Activated CD8-positive, alpha-beta T cell treated with anti-CD3 and anti-CD28 coated beads for 36 hours (primary cell): ENCODE measurements around the gene ZNF281. TPM values are rescaled to one million over a fixed set of nuclear protein-coding genes. Genes with fewer than 3 reads are reported as not detected.
"Not testable (repeated sequence)": the region's sequence is repeated elsewhere in the genome, so short reads cannot be mapped to it uniquely, and the experiment has no call there.

Source experiments
- ATAC-seq: fragments of 200-7000 bp; cut with Tn5 transposase; one replicate; pipeline ENCODE4 v1.10.0; 2021; ENCODE audit warnings: mild to moderate bottlenecking, moderate library complexity
- CTCF ChIA-PET: fragments of 350-600 bp; sonication (Branson Sonifier 250); formaldehyde crosslinking; loops from one replicate; lab custom pipeline; 2021; ENCODE audit warnings: antibody characterized with exemption; lab: Charles Lee
- POLR2A ChIA-PET: fragments of 350-600 bp; sonication (Branson Sonifier 250); formaldehyde crosslinking; loops from one replicate; lab custom pipeline; 2021; ENCODE audit warnings: antibody characterized with exemption; lab: Charles Lee
- DNase-seq: peaks from one replicate; pipeline ENCODE4 v3.0.0-alpha.2; 2020
- H3K27ac Mint-ChIP-seq: one replicate; pipeline ENCODE4 v1.8.0; 2021; ENCODE audit warnings: mild to moderate bottlenecking, mixed read lengths
- H3K27me3 Mint-ChIP-seq: one replicate; pipeline ENCODE4 v1.8.0; 2021; ENCODE audit warnings: mixed read lengths
- H3K36me3 Mint-ChIP-seq: one replicate; pipeline ENCODE4 v1.8.0; 2021; ENCODE audit warnings: low read depth, mixed read lengths
- H3K4me1 Mint-ChIP-seq: one replicate; pipeline ENCODE4 v1.8.0; 2021; ENCODE audit warnings: low read depth, mixed read lengths
- H3K4me3 Mint-ChIP-seq: one replicate; pipeline ENCODE4 v1.8.0; 2021; ENCODE audit warnings: mild to moderate bottlenecking, moderate library complexity, mixed read lengths
- H3K9me3 Mint-ChIP-seq: one replicate; pipeline ENCODE4 v1.8.0; 2021; ENCODE audit warnings: mixed read lengths
- intact Hi-C: fragments of 100-400 bp; cut with micrococcal nuclease; formaldehyde crosslinking; loops from one replicate; pipeline ENCODE4 v1.10.0; 2022
- total RNA-seq, 2 experiments: library from RNA; stranded (reverse); gene quantifications; one replicate each; pipeline ENCODE4 v1.2.3, GENCODE V29; 2021
- TF ChIP-seq, protein P1 (sequence below): fragments of 200-600 bp; IDR thresholded peaks from one replicate; pipeline ENCODE4 v1.8.0; 2022; ENCODE audit warnings: antibody characterized with exemption, mild to moderate bottlenecking

The ZNF281 gene
- total RNA-seq, 2 experiments from 2014 or later: 12.0 to 12.2 TPM

- Mint-ChIP-seq H3K9me3 (no peaks in the 10 kb centered on the region), H3K27ac (no peak overlapping the region), H3K4me1 (no peaks in the 10 kb centered on the region), H3K27me3 (no peaks in the 10 kb centered on the region), H3K4me3 (no peak overlapping the region), H3K36me3 (peaks cover 2% of the 10 kb centered on the region)
- intact Hi-C loops: no loop called here
- ATAC-seq (no peak), DNase-seq (no peak)
- POLR2A ChIA-PET: no interaction called here
- TF ChIP-seq, protein P1, sequence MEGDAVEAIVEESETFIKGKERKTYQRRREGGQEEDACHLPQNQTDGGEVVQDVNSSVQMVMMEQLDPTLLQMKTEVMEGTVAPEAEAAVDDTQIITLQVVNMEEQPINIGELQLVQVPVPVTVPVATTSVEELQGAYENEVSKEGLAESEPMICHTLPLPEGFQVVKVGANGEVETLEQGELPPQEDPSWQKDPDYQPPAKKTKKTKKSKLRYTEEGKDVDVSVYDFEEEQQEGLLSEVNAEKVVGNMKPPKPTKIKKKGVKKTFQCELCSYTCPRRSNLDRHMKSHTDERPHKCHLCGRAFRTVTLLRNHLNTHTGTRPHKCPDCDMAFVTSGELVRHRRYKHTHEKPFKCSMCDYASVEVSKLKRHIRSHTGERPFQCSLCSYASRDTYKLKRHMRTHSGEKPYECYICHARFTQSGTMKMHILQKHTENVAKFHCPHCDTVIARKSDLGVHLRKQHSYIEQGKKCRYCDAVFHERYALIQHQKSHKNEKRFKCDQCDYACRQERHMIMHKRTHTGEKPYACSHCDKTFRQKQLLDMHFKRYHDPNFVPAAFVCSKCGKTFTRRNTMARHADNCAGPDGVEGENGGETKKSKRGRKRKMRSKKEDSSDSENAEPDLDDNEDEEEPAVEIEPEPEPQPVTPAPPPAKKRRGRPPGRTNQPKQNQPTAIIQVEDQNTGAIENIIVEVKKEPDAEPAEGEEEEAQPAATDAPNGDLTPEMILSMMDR: no peak
- CTCF ChIA-PET: interaction anchor here (0.9 to 1.5 kb wide), 2 partner anchors 12 to 85 kb away, joined by 3 read pairs; no protein-coding TSS in a partner anchor
These were observed 45.6 kb downstream of the ZNF281 start for GRCh38 chr1:200364091-200364759.

DNA sequence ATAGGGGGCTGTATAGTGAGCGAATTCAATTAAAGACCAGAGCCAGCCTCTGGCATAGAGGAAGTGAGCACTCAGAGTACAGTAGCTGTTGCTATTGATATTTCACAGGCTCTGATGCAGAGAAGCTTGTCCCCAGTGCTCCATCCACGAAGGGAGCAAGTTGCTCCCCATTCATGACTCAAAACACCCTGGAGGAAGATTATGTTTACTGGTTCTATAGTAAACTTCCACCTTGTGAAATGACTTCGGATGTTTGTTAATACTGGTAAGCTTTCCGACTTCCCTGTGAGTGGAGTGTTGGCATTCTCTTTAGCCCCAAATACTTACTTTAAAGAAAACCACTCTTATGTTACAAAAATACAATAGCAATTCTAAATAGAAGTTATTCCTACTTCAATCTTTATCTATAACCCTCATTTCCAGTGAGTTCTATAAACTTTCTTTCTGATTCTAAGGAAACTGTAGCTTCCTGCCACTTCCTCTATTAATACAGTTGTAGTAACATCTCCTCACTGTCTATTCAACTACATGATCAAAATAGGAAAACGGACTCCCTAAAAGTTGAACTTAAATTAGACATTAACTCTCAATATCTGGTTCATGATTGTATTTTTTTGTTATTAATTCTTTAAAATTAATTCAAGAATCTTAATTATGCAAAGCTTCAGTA, 46.4 kb downstream of the ZNF281 start:
- POLR2A ChIA-PET: no interaction called here
- TF ChIP-seq, protein P1: no peak
- H3K36me3 Mint-ChIP-seq: peaks cover 2% of the 10 kb centered on the region
- CTCF ChIA-PET: interaction anchor here (0.9 to 1.5 kb wide), 2 partner anchors 11 to 84 kb away, joined by 3 read pairs; no protein-coding TSS in a partner anchor
- no peaks in the 10 kb centered on the region for H3K9me3 Mint-ChIP-seq
- no peak overlapping the region for H3K27ac Mint-ChIP-seq
- H3K27me3 Mint-ChIP-seq: no peaks in the 10 kb centered on the region
- no peak overlapping the region for H3K4me3 Mint-ChIP-seq
- no peaks in the 10 kb centered on the region for H3K4me1 Mint-ChIP-seq
- intact Hi-C loops: no loop called here
- ATAC-seq (no peak), DNase-seq (no peak)

- ATAC-seq: no peak
- no peaks in the 10 kb centered on the region for H3K27me3 Mint-ChIP-seq
- H3K27ac Mint-ChIP-seq: no peak overlapping the region
- H3K36me3 Mint-ChIP-seq: peaks cover 2% of the 10 kb centered on the region
- ChIA-PET CTCF (interaction anchor here (0.8 kb wide), 1 partner anchor 12 kb away, joined by 4 read pairs; no protein-coding TSS in a partner anchor), POLR2A (no interaction called here)
- TF ChIP-seq, protein P1: no peak
- no peak for DNase-seq
- no peaks in the 10 kb centered on the region for H3K9me3 Mint-ChIP-seq
- intact Hi-C loops: no loop called here
- H3K4me3 Mint-ChIP-seq: no peak overlapping the region
- no peaks in the 10 kb centered on the region for H3K4me1 Mint-ChIP-seq
These were observed 47.4 kb downstream of the ZNF281 start for GRCh38 chr1:200362421-200362820.

DNA sequence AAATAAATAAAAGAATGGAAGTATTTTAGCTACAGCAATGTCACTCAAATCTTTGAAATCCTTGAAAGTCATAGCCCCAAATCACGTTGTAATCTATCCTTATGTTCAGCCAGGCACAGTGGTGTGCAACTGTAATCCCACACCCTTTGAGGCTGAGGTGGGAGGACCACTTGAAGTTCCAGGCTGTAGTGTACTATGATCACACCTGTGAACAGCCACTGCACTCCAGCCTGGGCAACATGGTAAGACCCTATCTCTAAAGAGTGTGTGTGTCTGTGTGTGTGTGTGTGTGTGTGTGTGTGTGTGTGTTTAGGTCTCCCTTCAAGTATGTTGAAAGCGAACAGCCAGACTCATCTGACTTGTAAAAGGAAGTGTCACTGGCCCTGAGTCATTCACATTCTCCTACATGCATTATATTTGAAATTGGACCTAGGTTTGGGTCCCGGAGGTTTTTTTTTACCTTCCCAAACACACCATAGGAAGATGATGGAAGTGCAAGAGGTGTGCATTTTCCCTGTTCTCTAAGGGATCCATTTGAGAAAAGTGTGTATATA, 50.1 kb downstream of the ZNF281 start:
- no peaks in the 10 kb centered on the region for H3K9me3 Mint-ChIP-seq
- POLR2A ChIA-PET: no interaction called here
- H3K27me3 Mint-ChIP-seq: no peaks in the 10 kb centered on the region
- no peaks in the 10 kb centered on the region for H3K4me1 Mint-ChIP-seq
- no peak overlapping the region for H3K27ac Mint-ChIP-seq
- TF ChIP-seq, protein P1: no peak
- intact Hi-C loops: no loop called here
- DNase-seq (no peak), ATAC-seq (no peak)
- CTCF ChIA-PET: no interaction called here
- H3K36me3 Mint-ChIP-seq: no peaks in the 10 kb centered on the region
- H3K4me3 Mint-ChIP-seq: no peak overlapping the region

DNA sequence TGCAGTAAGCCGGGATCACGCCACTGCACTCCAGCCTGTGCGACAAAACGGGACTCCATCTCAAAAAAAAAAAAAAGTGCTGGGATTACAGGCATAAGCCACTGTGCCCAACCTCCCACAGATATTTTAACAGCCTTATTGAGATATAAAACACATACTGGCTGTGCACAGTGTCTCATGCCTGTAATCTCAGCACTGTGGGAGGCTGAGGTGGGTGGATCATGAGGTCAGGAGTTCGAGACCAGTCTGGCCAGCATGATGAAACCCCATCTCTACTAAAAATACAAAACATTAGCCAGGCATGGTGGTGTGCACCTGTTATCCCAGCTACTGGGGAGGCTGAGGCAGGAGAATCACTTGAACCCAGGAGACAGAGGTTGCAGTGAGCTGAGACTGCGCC, 51.9 kb downstream of the ZNF281 start:
- CTCF ChIA-PET: interaction anchor here (1.0 to 1.2 kb wide), 2 partner anchors 51 to 57 kb away, joined by 3 read pairs; no protein-coding TSS in a partner anchor

More for the DNA sequence above, 51.9 kb downstream of the ZNF281 start:
- H3K27me3 Mint-ChIP-seq, H3K27ac Mint-ChIP-seq, DNase-seq, H3K4me3 Mint-ChIP-seq, intact Hi-C loops, ATAC-seq, H3K9me3 Mint-ChIP-seq, POLR2A ChIA-PET, H3K36me3 Mint-ChIP-seq: not testable (repeated sequence)
- H3K4me1 Mint-ChIP-seq: peaks cover 12% of the 10 kb centered on the region
